ENCODE measurements around the gene TMEM239. TPM values are rescaled to one million over a fixed set of nuclear protein-coding genes. Genes with fewer than 3 reads are reported as not detected.

Gene TMEM239
- total and polyA plus RNA-seq, 2 of the 8 experiments (the other 6 are each of a cell fraction or from before 2014, with no cell fraction given), result not detected

GRCh38 chr20:2840138-2840966, 24.2 kb downstream of the TMEM239 start, which contains the start of the genes PCED1A and VPS16 (continued):
- no peak for TF ChIP-seq GTF2F1 (IDR thresholded peaks at IDR 0.05; ENCODE audit: borderline replicate concordance, low read depth, low read length)
- TF ChIP-seq PHF8 (conservative IDR thresholded peaks at IDR 0.05; ENCODE audit: low read depth, low read length), result peak; percentile 74
- peak; percentile 82 to 83; a peak in 2 of 4 replicates for TF ChIP-seq SIN3A (conservative IDR thresholded peaks at IDR 0.05 in 1 of 2, IDR thresholded peaks at IDR 0.05 in 1 of 2; ENCODE audit: low read depth in 1 of 2, low read length in 2 of 2)
- peak in 1 of 2 experiments; percentile 74; a peak in 2 of 4 replicates for TF ChIP-seq HDAC2 (IDR thresholded peaks at IDR 0.05; ENCODE audit: borderline replicate concordance in 1 of 2, low read depth in 2 of 2, low read length in 2 of 2)
- TF ChIP-seq TCF12 (IDR thresholded peaks at IDR 0.05; ENCODE audit: low read depth, low read length), result no peak
- TF ChIP-seq CBX5 (IDR thresholded peaks at IDR 0.05; ENCODE audit: low read depth, low read length), result no peak
- TF ChIP-seq GABPA (IDR thresholded peaks at IDR 0.05; ENCODE audit: borderline replicate concordance, insufficient read depth, low read length), result peak; percentile 98
- TF ChIP-seq TAF7 (optimal IDR thresholded peaks at IDR 0.05; ENCODE audit: borderline replicate concordance, low read depth, low read length), result peak; percentile 34
- no peak for TF ChIP-seq BACH1 (IDR thresholded peaks at IDR 0.05; ENCODE audit: low read length)

Measured in H1 (cell line).